K562 (cell line): Measurements from ENCODE around the gene NTNG1. TPM values are rescaled to one million over a fixed set of nuclear protein-coding genes. Genes with fewer than 3 reads are reported as not detected.

Source experiments
- ATAC-seq: fragments of 200-7000 bp; cut with Tn5 transposase; 3 replicates; pipeline ENCODE4 v1.9.1; 2020; ENCODE audit warnings: moderate library complexity
- BruUV-seq: library from RNA; stranded (reverse); fragments of 400-500 nt; replicated peaks from 2 replicates; lab custom pipeline; 2021; lab: Mats Ljungman, UMichigan
- CTCF ChIA-PET: fragments of 300-600 bp; formaldehyde crosslinking; extraction: SDS; loops from one replicate; lab custom pipeline; 2021; ENCODE audit warnings: low intra/inter-chr PET ratio; lab: Yijun Ruan, JAX
- POLR2A ChIA-PET: fragments of 300-600, 350-650 bp; sonication (Branson Sonifier 250); formaldehyde crosslinking; extraction: SDS; loops from one replicate; lab custom pipeline; 2021; ENCODE audit warnings: antibody characterized with exemption, inconsistent platforms; lab: Yijun Ruan, JAX
- DNase-seq, 4 experiments: peaks; one replicate each; pipeline versions ENCODE4 v3.0.0 to v3.0.0-alpha.2; 2011 to 2018; ENCODE audit warnings: low spot score in 3 of 4, mixed read lengths in 3 of 4; ENCODE audit errors: extremely low read depth in 1 of 4
- FAIRE-seq: peaks from 2 replicates; lab custom pipeline; 2011; peaks lifted over from hg19 to GRCh38; lab: Jason Lieb, UNC
- H2AFZ ChIP-seq: 2 replicates; pipeline ENCODE4 v1.6.0; 2011; ENCODE audit warnings: low read depth, low read length, control low read depth, inconsistent platforms
- H3K27ac ChIP-seq: fragments of 200-600 bp; 3 replicates; pipeline ENCODE4 v1.8.0; 2011; ENCODE audit warnings: low read depth, mild to moderate bottlenecking, control low read depth, inconsistent platforms, low read length, moderate library complexity, mixed read lengths; ENCODE audit errors: extremely low read depth
- H3K27me3 ChIP-seq, 2 experiments: fragments of 300-600 bp in 1 of 2; 2 replicates in 1 of 2; 3 replicates in 1 of 2; pipeline versions ENCODE4 v1.6.0 to v1.8.0; 2011; ENCODE audit warnings: inconsistent platforms in 2 of 2, low read length in 2 of 2, mild to moderate bottlenecking in 1 of 2, mixed read lengths in 1 of 2, moderate library complexity in 1 of 2; ENCODE audit not compliant: control insufficient read depth in 2 of 2, insufficient read depth in 2 of 2
- H3K36me3 ChIP-seq: fragments of 300-600 bp; 3 replicates; pipeline ENCODE4 v1.8.0; 2011; ENCODE audit warnings: mild to moderate bottlenecking, low read length, inconsistent platforms; ENCODE audit not compliant: control insufficient read depth, insufficient read depth
- H3K4me1 ChIP-seq, 2 experiments: fragments of 200-600 bp in 1 of 2; replicated peaks in 1 of 2; 2 replicates in 1 of 2; 3 replicates in 1 of 2; pipeline versions ENCODE4 v1.5.1 to v1.8.0; 2011; ENCODE audit warnings: inconsistent platforms in 2 of 2, low read length in 2 of 2, mild to moderate bottlenecking in 1 of 2, mixed read lengths in 1 of 2, moderate library complexity in 1 of 2; ENCODE audit not compliant: control insufficient read depth in 2 of 2, insufficient read depth in 2 of 2
- H3K4me2 ChIP-seq: 2 replicates; pipeline ENCODE4 v1.6.1; 2011; ENCODE audit warnings: low read length, control low read depth, inconsistent platforms, mixed read lengths; ENCODE audit not compliant: insufficient read depth
- H3K4me3 ChIP-seq: fragments of 200-600 bp; sonication (generic), shearing (Covaris generic); 2 replicates; pipeline ENCODE4 v1.5.1; 2016; ENCODE audit warnings: control low read depth, inconsistent platforms
- H3K79me2 ChIP-seq: fragments of 200-600 bp; 3 replicates; pipeline ENCODE4 v1.8.0; 2011; ENCODE audit warnings: low read length, inconsistent platforms; ENCODE audit not compliant: control insufficient read depth, insufficient read depth
- H3K9ac ChIP-seq, 2 experiments: 2 replicates each; pipeline versions ENCODE4 v1.6.0 to v1.6.1; 2011; ENCODE audit warnings: low read depth in 2 of 2, low read length in 2 of 2, control low read depth in 1 of 2, inconsistent platforms in 1 of 2, mild to moderate bottlenecking in 1 of 2, mixed read lengths in 1 of 2; ENCODE audit not compliant: insufficient read depth in 1 of 2
- H3K9me1 ChIP-seq: one replicate; pipeline ENCODE4 v1.6.0; 2011; ENCODE audit warnings: inconsistent platforms, mild to moderate bottlenecking, low read length, moderate library complexity; ENCODE audit not compliant: control insufficient read depth, insufficient read depth
- H3K9me3 ChIP-seq: replicated peaks from 2 replicates; pipeline ENCODE4 v1.5.1; 2011; ENCODE audit warnings: low read depth, low read length, inconsistent platforms; ENCODE audit not compliant: control insufficient read depth, insufficient read depth
- H4K20me1 ChIP-seq: replicated peaks from 2 replicates; pipeline ENCODE4 v1.6.1; 2011; ENCODE audit warnings: low read length, inconsistent platforms, mixed read lengths; ENCODE audit not compliant: control insufficient read depth, insufficient read depth
- CBX5 ChIP-seq: IDR thresholded peaks from 2 replicates; pipeline ENCODE4 v1.6.1; 2014; ENCODE audit warnings: low read depth, borderline replicate concordance
- TAF15 ChIP-seq: fragments of 200-400 bp; formaldehyde crosslinking; IDR thresholded peaks from 2 replicates; pipeline ENCODE4 v1.6.1; 2017; ENCODE audit warnings: mild to moderate bottlenecking, low read depth, low read length, moderate library complexity
- ZBTB43 ChIP-seq: sonication (generic); formaldehyde crosslinking; IDR thresholded peaks from 2 replicates; pipeline ENCODE4 v1.8.0; 2023; ENCODE audit warnings: mild to moderate bottlenecking, missing genetic modification reagents
- ZNF444 ChIP-seq: fragments of 250-450 bp; sonication (Bioruptor Pico); IDR thresholded peaks from 2 replicates; pipeline ENCODE4 v1.4.0; 2020; ENCODE audit warnings: mild to moderate bottlenecking, moderate library complexity
- ZSCAN32 ChIP-seq: fragments of 450-650 bp; formaldehyde crosslinking; IDR thresholded peaks from 2 replicates; pipeline ENCODE4 v1.4.0; 2020; ENCODE audit warnings: mild to moderate bottlenecking, moderate library complexity
- WGBS: fragments of 100-300 bp; shearing (Covaris generic); methylation state at CpG from one replicate; pipeline ENCODE4 v1.1.6; 2016; ENCODE audit warnings: low coverage, mixed read lengths; ENCODE audit not compliant: insufficient coverage; ENCODE audit errors: missing lambda C conversion rate; 5-methylcytosine and 5-hydroxymethylcytosine counted together
- in situ Hi-C: fragments of 300-500 bp; cut with MboI; formaldehyde crosslinking; loops from 4 replicates; pipeline ENCODE4 v1.15.0; 2018; ENCODE audit warnings: inconsistent platforms, mixed read lengths
- intact Hi-C: fragments of 100-400 bp; cut with micrococcal nuclease; formaldehyde crosslinking; loops from 2 replicates; pipeline ENCODE4 v1.14.2; 2022
- polyA plus RNA-seq, 8 experiments: library from polyadenylated mRNA; depleted of rRNA in 4 of 8; stranded (reverse) in 5 of 8; unstranded in 3 of 8; fragments of >200 nt; fragmentation: Nextera tagmentation in 2 of 8; fragmentation: Illumina TruSeq in 1 of 8; extraction: Ambion mirVana in 2 of 8; extraction: Trizol in 1 of 8; gene quantifications; 2 replicates each; pipeline versions ENCODE4 v1.2.1 to v1.2.3, GENCODE V29; 2011 to 2014; ENCODE audit warnings: inconsistent platforms in 1 of 8, missing spikeins in 1 of 8
- total RNA-seq, 7 experiments: library from RNA; depleted of rRNA in 6 of 7; stranded (reverse); fragments of >200 nt in 6 of 7; fragmentation: Illumina TruSeq in 2 of 7; extraction: Trizol in 2 of 7; gene quantifications; 2 replicates each; pipeline versions ENCODE4 v1.2.1 to v1.2.3, GENCODE V29; 2011 to 2021; ENCODE audit warnings: low replicate concordance in 1 of 7
- TF ChIP-seq, protein P1 (sequence below): IDR thresholded peaks from 2 replicates; pipeline ENCODE4 v1.6.1; 2011; ENCODE audit not compliant: insufficient read length; ENCODE audit errors: extremely low read depth
- TF ChIP-seq, protein P2 (sequence below): fragments of 250-450 bp; sonication (Bioruptor Pico); IDR thresholded peaks from 2 replicates; pipeline ENCODE4 v1.8.0; 2022; ENCODE audit warnings: moderate library complexity, mild to moderate bottlenecking, inconsistent platforms

The NTNG1 gene
- total and polyA plus RNA-seq, 9 of the 15 experiments (the other 6 are each of a cell fraction or from before 2014, with no cell fraction given), result not detected

- FAIRE-seq, result no peak
- WGBS, result 0% methylated on average over 1 of the region's 1 CpG
- no TSS peak for BruUV-seq
- H3K79me2 ChIP-seq, result no peaks in the 10 kb centered on the region
- H3K27me3 ChIP-seq, result no peaks in the 10 kb centered on the region
- no peak for TF ChIP-seq CBX5
- TF ChIP-seq ZSCAN32 (CRISPR knock-in tag), result no peak
- no peak for TF ChIP-seq ZNF444 (CRISPR knock-in tag)
- TF ChIP-seq ZBTB43 (CRISPR knock-in tag), result no peak
- TF ChIP-seq, protein P1, sequence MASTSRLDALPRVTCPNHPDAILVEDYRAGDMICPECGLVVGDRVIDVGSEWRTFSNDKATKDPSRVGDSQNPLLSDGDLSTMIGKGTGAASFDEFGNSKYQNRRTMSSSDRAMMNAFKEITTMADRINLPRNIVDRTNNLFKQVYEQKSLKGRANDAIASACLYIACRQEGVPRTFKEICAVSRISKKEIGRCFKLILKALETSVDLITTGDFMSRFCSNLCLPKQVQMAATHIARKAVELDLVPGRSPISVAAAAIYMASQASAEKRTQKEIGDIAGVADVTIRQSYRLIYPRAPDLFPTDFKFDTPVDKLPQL, result no peak
- no peak for TF ChIP-seq TAF15
- TF ChIP-seq, protein P2, sequence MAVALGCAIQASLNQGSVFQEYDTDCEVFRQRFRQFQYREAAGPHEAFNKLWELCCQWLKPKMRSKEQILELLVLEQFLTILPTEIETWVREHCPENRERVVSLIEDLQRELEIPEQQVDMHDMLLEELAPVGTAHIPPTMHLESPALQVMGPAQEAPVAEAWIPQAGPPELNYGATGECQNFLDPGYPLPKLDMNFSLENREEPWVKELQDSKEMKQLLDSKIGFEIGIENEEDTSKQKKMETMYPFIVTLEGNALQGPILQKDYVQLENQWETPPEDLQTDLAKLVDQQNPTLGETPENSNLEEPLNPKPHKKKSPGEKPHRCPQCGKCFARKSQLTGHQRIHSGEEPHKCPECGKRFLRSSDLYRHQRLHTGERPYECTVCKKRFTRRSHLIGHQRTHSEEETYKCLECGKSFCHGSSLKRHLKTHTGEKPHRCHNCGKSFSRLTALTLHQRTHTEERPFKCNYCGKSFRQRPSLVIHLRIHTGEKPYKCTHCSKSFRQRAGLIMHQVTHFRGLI (CRISPR knock-in tag), result no peak
- H3K9me3 ChIP-seq, result no peaks in the 10 kb centered on the region
- no peak for DNase-seq
- H3K9ac ChIP-seq, result no peak overlapping the region
- CTCF ChIA-PET, result no interaction called here
- POLR2A ChIA-PET, result no interaction called here
- no peak overlapping the region for H3K27ac ChIP-seq
- intact Hi-C loops, result no loop called here
- H3K36me3 ChIP-seq, result no peaks in the 10 kb centered on the region
- no peaks in the 10 kb centered on the region for H3K4me1 ChIP-seq
- H3K4me3 ChIP-seq, result no peak overlapping the region
- ATAC-seq, result no peak
- in situ Hi-C loops, result no loop called here
- H3K9me1 ChIP-seq, result no peaks in the 10 kb centered on the region
- H4K20me1 ChIP-seq, result no peaks in the 10 kb centered on the region
- H2AFZ ChIP-seq, result no peak overlapping the region
- H3K4me2 ChIP-seq, result no peak overlapping the region
Observed at GRCh38 chr1:107194380-107194779, 53.5 kb downstream of the NTNG1 start.
